Right cardiac atrium (tissue), 5 donors: Measurements from ENCODE around the gene STEAP1B. TPM values are rescaled to one million over a fixed set of nuclear protein-coding genes. Genes with fewer than 3 reads are reported as not detected.
"Not testable (repeated sequence)": the region's sequence is repeated elsewhere in the genome, so short reads cannot be mapped to it uniquely, and the experiment has no call there.

Experiments
- ATAC-seq, 2 donors: fragments of 200-7000 bp; cut with Tn5 transposase; one replicate each; pipeline versions ENCODE4 v1.8.0 to v1.9.1; 2020; ENCODE audit warnings: moderate library complexity in 2 of 2, mild to moderate bottlenecking in 1 of 2
- DNase-seq, 3 donors: peaks; one replicate each; pipeline ENCODE4 v3.0.0-alpha.2; 2020
- H3K27ac ChIP-seq: one replicate; pipeline ENCODE4 v1.5.1; 2013; ENCODE audit warnings: mild to moderate bottlenecking, low read length, control low read depth, moderate library complexity
- H3K27me3 ChIP-seq: one replicate; pipeline ENCODE4 v1.6.1; 2013; ENCODE audit not compliant: control insufficient read depth, insufficient read depth
- H3K4me1 ChIP-seq: one replicate; pipeline ENCODE4 v1.6.1; 2013; ENCODE audit warnings: low read length; ENCODE audit not compliant: control insufficient read depth, insufficient read depth
- H3K4me3 ChIP-seq: one replicate; pipeline ENCODE4 v1.5.1; 2013; ENCODE audit warnings: low read length, control low read depth
- H3K9me3 ChIP-seq: one replicate; pipeline ENCODE4 v1.6.1; 2013; ENCODE audit warnings: low read length; ENCODE audit not compliant: control insufficient read depth
- WGBS: extraction: QIAGEN DNeasy Blood & Tissue Kit; methylation state at CpG from one replicate; pipeline ENCODE4 v1.1.7; 2013; 5-methylcytosine and 5-hydroxymethylcytosine counted together
- intact Hi-C, 4 donors: fragments of 100-400 bp; cut with DNase I; formaldehyde crosslinking; loops; one replicate each; pipeline versions ENCODE4 v1.11.0 to v1.14.0; 2022 to 2023
- polyA plus RNA-seq: library from polyadenylated mRNA; stranded (reverse); fragments of 200-250 nt; gene quantifications from one replicate; pipeline ENCODE4 v1.2.3, GENCODE V29; 2013
- total RNA-seq, 4 donors: library from RNA; stranded (reverse); fragmentation: NEBNext Ultra II Directional; extraction: Animal tissue kit (Norgen Biotek cat#: 25700); gene quantifications; one replicate each; pipeline ENCODE4 v1.2.1, GENCODE V29; 2021
- donor health status: healthy with polysubstance abuse.
- donor health status: DM: no; HTN: yes; CAD: no.
- donor health status: DM: no; HTN: no; CAD: no.
- donor health status: DM: no; HTN: yes; CAD: no; lungs with severe emphysema.
- donor health status: DM: yes; HTN: yes; CAD: no.

STEAP1B gene
- total and polyA plus RNA-seq, 5 donors, result 0.36 to 1.1 (median 0.67) TPM

DNA sequence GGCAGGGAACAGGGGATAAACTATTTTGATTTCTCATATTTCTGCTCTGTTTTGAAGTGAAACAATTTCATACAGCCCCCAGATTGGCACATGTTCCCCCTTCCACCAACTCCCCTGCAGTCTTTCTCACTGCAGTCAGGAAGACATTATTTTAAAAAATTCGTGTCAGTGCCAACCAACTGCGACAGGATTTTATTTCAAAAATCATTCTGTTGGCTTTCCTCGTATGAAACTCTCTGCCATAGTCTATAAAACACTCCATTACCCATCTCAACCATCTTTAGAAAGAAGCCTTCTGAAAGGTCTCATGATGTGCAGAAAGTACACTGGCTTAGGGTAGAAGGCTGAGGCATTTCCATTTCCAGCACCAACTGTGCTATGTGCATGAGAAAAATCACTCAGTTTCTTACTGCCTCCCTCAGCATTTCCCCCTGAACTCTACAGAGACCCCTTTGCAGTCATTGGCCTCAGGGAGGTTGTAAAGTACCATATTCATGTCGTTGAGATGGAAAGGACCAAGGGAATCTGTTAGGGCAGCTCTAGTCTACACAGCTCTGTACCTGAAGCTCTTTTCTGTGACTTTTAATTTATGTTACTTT lies 46.9 kb downstream of the STEAP1B start:
- WGBS, result 54% methylated on average over 4 of the region's 4 CpGs

DNA sequence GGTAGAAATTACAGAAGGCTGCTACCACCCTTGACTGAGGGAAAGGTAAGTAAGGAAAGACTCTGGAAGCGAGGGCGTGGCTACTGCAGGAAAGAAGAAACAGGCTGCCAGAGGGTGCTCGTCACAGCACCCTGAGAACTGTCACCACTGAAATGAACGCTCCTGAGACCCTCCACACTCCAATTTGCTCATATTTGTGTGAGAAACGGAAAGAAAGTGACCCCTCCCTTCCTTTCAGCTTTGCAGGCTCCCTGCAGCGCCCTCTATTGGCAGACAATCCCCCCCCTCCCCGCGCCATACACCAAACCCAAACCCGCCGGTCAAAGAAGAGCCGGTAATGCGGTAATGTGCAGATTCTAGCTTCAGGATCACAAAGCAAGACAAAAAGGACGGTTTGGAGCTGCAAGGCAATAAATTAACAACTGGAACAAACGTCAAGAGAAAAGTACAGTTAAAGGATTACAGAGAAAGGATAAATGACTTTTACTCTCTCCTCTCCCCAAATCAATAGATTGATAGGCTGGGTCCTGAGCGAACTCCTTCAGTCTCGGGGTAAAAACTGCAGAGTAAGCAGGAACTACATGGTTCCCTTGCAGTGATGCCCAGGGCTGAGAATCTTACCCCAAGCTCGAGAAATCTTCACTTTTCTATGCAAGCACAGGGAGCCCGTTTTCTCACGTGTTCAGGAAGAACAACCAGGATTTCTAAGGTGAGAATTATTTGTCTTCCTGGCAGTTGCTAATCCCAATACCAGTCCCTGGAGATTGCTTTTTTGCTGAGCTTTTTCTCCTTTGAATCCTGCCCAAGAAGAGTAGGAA lies 47.6 kb downstream of the STEAP1B start:
- no peaks in the 10 kb centered on the region for H3K27me3 ChIP-seq
- ATAC-seq (peak; percentile 77 to 84), DNase-seq (peak; percentile 55 to 83 (median 81))
- no peaks in the 10 kb centered on the region for H3K9me3 ChIP-seq
- peak overlapping the region; percentile 29 for H3K4me3 ChIP-seq
- H3K27ac ChIP-seq, result no peak overlapping the region
- H3K4me1 ChIP-seq, result peaks cover 2% of the 10 kb centered on the region
- 24% methylated on average over 19 of the region's 19 CpGs for WGBS
- intact Hi-C loops, result no loop called here

More for the DNA sequence above, 46.9 kb downstream of the STEAP1B start:
- intact Hi-C loops, result no loop called here
- Histone ChIP-seq H3K4me3 (no peak overlapping the region), H3K4me1 (peaks cover 2% of the 10 kb centered on the region), H3K27me3 (no peaks in the 10 kb centered on the region), H3K9me3 (no peaks in the 10 kb centered on the region), H3K27ac (no peak overlapping the region)
- ATAC-seq, result no peak
- no peak for DNase-seq

DNA sequence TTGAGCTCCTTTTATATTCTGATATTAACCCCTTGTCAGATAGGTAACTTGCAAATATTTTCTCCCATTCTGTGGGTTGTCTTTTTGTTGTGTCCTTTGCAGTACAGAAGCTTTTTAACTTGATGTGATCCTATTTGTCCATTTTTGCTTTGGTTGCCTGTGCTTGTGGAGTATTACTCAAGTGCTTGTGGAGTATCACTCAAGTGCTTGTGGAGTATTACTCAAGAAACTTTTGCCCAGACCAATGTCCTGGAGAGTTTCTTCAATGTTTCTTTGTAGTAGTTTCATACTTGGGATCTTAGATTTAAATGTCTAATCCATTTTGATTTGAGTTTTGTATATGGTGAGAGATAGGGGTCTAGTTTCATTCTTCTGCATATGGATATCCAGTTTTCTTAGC lies 50.0 kb downstream of the STEAP1B start:
- H3K9me3 ChIP-seq, H3K4me1 ChIP-seq, H3K27me3 ChIP-seq, H3K27ac ChIP-seq, ATAC-seq, H3K4me3 ChIP-seq, intact Hi-C loops, DNase-seq: not testable (repeated sequence)

DNA sequence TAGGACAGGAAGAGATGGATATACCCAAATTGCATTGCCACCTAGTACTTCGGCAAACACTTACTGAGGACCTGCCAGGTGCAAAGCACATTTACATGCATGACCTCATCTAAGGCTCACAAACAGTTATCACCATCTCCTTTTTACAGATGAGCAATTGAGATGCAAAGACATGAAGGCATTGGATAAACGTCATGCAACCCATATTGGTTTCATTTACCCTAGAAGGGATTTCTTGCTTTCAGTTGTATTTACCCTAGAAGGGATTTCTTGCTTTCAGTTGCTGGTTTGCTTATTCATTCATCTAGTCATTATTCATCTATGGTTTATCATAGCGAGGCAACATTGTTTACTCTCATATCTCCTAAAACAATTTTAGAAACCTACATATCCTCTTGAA lies 52.2 kb downstream of the STEAP1B start:
- intact Hi-C loops, result loop anchor here in 1 of 4 donors (10.0 kb wide), 1 partner anchor 93 kb away; the partner anchor contains the start of gene RAPGEF5
- 94% methylated on average over 3 of the region's 3 CpGs for WGBS
- ATAC-seq, result no peak

GRCh38 chr7:22447008-22447407 lies 53.0 kb downstream of the STEAP1B start:
- H3K4me1 ChIP-seq, result peaks cover 5% of the 10 kb centered on the region
- DNase-seq (no peak), ATAC-seq (no peak)
- no peak overlapping the region for H3K27ac ChIP-seq
- no peaks in the 10 kb centered on the region for H3K9me3 ChIP-seq
- no peak overlapping the region for H3K4me3 ChIP-seq
- intact Hi-C loops, result loop anchor here in 1 of 4 donors (10.0 kb wide), 1 partner anchor 92 kb away; the partner anchor contains the start of gene RAPGEF5
- H3K27me3 ChIP-seq, result no peaks in the 10 kb centered on the region

More for the DNA sequence above, 52.2 kb downstream of the STEAP1B start:
- Histone ChIP-seq H3K4me3 (no peak overlapping the region), H3K9me3 (no peaks in the 10 kb centered on the region), H3K4me1 (peaks cover 7% of the 10 kb centered on the region), H3K27me3 (no peaks in the 10 kb centered on the region), H3K27ac (no peak overlapping the region)
- DNase-seq, result no peak

DNA sequence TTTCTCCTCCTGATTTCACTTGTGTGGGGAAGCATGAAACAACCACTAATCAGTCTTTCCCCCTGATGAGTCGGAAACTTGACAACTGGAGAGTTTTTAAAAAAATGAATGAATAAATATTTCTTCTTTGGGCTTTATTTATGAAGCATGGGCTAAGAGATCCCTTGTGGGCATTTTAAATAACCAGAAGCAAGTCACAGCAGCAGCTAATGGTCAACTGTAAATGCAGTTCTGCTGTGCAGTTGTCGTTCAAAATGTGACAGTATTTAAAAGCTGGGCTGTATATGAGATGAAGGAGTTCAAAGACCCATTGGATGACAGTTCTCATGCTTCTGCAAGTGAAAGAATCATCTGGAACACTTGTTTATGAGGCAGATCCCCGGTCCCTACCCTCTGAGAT lies 54.1 kb downstream of the STEAP1B start:
- intact Hi-C loops, result loop anchor here in 1 of 4 donors (10.0 kb wide), 1 partner anchor 91 kb away; the partner anchor contains the start of gene RAPGEF5
- Histone ChIP-seq H3K27ac (no peak overlapping the region), H3K4me3 (no peak overlapping the region), H3K27me3 (no peaks in the 10 kb centered on the region), H3K4me1 (peaks cover 4% of the 10 kb centered on the region), H3K9me3 (no peaks in the 10 kb centered on the region)
- 62% methylated on average over 3 of the region's 3 CpGs for WGBS
- DNase-seq (no peak), ATAC-seq (no peak)

DNA sequence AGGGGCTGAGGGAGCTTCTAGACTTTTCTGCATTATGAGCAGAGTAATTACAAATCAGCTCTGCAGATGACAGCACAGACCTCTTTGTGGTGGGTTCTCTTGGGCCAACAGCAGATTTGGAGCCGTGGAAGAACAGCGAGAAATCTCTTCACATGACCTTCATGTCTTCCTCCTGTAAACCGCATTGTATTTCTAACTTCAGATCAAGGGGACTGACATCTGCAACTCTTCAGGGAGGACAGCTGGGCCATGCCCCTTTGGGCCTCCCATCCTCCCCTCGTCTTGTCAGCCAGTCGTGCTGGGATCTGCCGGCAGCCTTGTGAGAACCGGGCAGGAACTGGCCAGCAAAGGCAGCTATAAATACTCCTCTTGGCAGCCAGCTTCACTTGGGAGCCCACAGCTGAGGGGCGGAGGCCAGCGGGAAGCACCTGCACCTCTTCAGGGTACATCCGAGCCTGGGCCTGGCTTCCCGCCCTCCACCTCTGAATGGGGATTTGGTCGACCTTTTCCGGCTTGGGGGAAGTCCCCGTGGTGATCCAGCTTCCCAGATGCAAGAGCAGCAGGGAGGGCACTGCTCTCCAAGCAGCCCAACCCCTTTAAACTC lies 54.7 kb downstream of the STEAP1B start:
- ATAC-seq (peak; percentile 92 to 94), DNase-seq (peak; percentile 59 to 88 (median 86))
- no peak overlapping the region for H3K4me3 ChIP-seq
- no peaks in the 10 kb centered on the region for H3K27me3 ChIP-seq
- H3K9me3 ChIP-seq, result no peaks in the 10 kb centered on the region
- H3K4me1 ChIP-seq, result peaks cover 4% of the 10 kb centered on the region
- WGBS, result 9% methylated on average over 14 of the region's 14 CpGs
- H3K27ac ChIP-seq, result peak overlapping the region; percentile 55
- intact Hi-C loops, result loop anchor here in 1 of 4 donors (10.0 kb wide), 1 partner anchor 90 kb away; the partner anchor contains the start of gene RAPGEF5

DNA sequence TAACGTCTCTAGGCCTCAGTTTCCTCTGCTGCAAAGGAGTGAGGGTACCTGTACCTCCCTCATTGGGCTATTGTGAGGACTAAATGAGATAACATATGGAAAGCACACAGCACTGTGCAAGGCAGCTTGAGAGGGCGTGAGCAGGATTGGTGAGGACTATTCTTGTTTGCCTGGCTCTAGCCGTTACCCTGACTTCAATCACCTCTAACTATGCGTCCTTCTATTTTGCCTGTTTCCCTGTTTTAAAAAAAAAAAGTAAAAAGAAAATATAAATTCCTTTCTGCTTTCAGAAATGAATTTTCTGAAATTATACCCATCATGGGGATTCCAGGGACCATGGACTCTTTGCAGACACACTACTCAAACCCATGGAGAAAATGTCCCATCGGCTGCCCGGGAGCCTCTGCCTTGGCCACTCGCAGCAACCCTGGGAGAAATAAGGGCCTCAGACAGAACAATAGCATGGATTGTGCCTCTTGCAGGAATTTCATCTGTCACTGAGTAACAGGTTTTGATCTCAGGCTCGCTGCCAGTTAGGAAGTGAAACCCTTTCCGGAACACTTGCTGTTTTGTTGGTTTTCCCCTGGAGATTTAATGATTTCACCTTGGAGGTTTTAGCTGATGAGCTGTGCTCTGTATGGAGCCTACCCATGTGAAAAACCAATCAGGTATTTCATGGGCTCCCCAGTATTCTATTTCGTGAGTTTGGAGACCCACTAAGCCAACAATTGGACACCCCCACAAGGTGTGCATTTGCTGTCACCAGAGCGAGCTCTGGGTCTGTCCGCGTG lies 55.6 kb downstream of the STEAP1B start:
- Histone ChIP-seq H3K4me3 (no peak overlapping the region), H3K27ac (peak overlapping the region; percentile 55), H3K4me1 (peaks cover 4% of the 10 kb centered on the region), H3K9me3 (no peaks in the 10 kb centered on the region), H3K27me3 (no peaks in the 10 kb centered on the region)
- WGBS, result 73% methylated on average over 13 of the region's 13 CpGs
- ATAC-seq (peak; percentile 56 to 87), DNase-seq (peak in 2 of 3 donors; percentile 35 to 36)
- intact Hi-C loops, result loop anchor here in 1 of 4 donors (10.0 kb wide), 1 partner anchor 90 kb away; the partner anchor contains the start of gene RAPGEF5

DNA sequence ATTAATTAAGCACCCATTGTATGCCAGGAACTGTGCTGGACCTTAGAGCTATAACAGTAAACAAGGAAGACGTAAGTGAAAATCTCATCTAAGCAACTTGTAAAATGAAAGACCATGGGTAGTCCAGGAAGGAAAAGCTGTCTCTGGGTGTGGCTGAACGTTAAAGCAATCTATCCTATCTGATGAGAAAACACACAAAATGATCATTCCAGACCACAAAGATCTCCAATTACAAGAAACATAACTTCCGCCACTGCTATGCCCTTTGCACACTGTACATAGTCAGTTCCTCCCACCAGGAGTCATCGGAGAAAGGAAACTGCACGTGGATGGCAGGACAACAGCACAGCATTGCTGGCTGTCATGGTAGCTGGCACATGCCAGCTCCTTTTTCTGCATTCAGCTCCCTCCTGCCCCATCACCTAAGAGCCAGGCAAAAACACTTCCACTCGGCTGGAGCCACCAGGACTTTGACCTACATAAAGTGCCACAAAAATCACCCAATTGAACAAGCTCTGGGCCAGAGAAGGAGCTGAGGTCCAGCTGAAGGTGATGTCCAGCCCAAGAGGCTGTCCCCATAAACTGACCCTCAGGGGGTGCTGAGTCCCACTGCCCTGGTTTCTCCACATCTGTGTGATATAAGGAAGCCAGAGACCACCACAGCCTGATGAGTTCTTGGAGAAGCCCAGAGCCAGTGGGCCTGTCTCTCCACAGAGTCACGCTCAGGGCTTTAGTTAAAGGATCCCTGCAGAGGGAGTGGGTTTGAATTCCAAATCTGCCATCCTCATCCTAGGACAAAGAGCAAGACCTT lies 56.4 kb downstream of the STEAP1B start:
- DNase-seq, result no peak
- Histone ChIP-seq H3K4me3 (no peak overlapping the region), H3K27me3 (no peaks in the 10 kb centered on the region), H3K27ac (no peak overlapping the region), H3K4me1 (peaks cover 4% of the 10 kb centered on the region), H3K9me3 (no peaks in the 10 kb centered on the region)
- ATAC-seq, result peak in 1 of 2 donors; percentile 25
- WGBS, result 70% methylated on average over 7 of the region's 7 CpGs
- intact Hi-C loops, result loop anchor here in 1 of 4 donors (10.0 kb wide), 1 partner anchor 89 kb away; the partner anchor contains the start of gene RAPGEF5
